ENCODE data around the gene NKRF.
A peak's percentile ranks its signal among the peaks of the same experiment; 100 is the strongest.

The NKRF gene

GRCh38 chrX:119574394-119575266 lies 31.6 kb downstream of the NKRF start, which contains the start of gene UBE2A:
TSS of gene UBE2A (plus strand) at chrX:119574563. CDS start at chrX:119574712, 149 bp downstream.
- Histone ChIP-seq H3K9me3 (replicated peaks in 1 of 2; ENCODE audit: control insufficient read depth in 2 of 2, insufficient read depth in 1 of 2, low read depth in 1 of 2, low read length in 2 of 2) (no peaks in the 10 kb centered on the region), H2BK5ac (ENCODE audit: low read length) (no peak within 1 kb of the TSS), H3K4me1 (ENCODE audit: control insufficient read depth in 2 of 2, insufficient read depth in 1 of 2, low read depth in 1 of 2, low read length in 2 of 2) (peaks cover 0 to 2% of the 10 kb centered on the region in 2 donors), H3K27me3 (ENCODE audit: control insufficient read depth in 3 of 3, insufficient read depth in 3 of 3, low read depth in 1 of 3, low read length in 3 of 3) (no peaks in the 10 kb centered on the region), H3K9ac (ENCODE audit: low read depth, low read length, poor library complexity) (peak within 1 kb of the TSS; percentile 84), H4K91ac (ENCODE audit: low read depth, low read length, poor library complexity) (no peak within 1 kb of the TSS), H3K23ac (ENCODE audit: low read depth, low read length, poor library complexity) (peak within 1 kb of the TSS; percentile 65), H2AK5ac (ENCODE audit: low read depth, low read length) (no peak within 1 kb of the TSS), H3K4ac (ENCODE audit: low read length) (no peak within 1 kb of the TSS), H3K4me3 (ENCODE audit: low read length in 2 of 2) (peak within 1 kb of the TSS; percentile 74 to 94), H3K4me2 (ENCODE audit: insufficient read depth, low read length, poor library complexity, severe bottlenecking) (peak within 1 kb of the TSS; percentile 54), H2AFZ (ENCODE audit: low read length) (peak within 1 kb of the TSS; percentile 88), H2BK15ac (ENCODE audit: low read length) (no peak within 1 kb of the TSS), H3K14ac (ENCODE audit: low read length) (peak within 1 kb of the TSS; percentile 38), H2BK12ac (ENCODE audit: low read length) (no peak within 1 kb of the TSS), H3K27ac (replicated peaks; ENCODE audit: low read length) (peak within 1 kb of the TSS; percentile 51), H3K36me3 (replicated peaks in 1 of 2; ENCODE audit: control insufficient read depth in 2 of 2, insufficient read depth in 2 of 2, low read length in 2 of 2) (peaks cover 0 to 22% of the 10 kb centered on the region in 2 donors), H3K79me1 (ENCODE audit: low read depth, low read length) (peaks cover 1% of the 10 kb centered on the region), H2BK120ac (ENCODE audit: low read depth, low read length) (no peak within 1 kb of the TSS), H3K18ac (ENCODE audit: low read length) (peak within 1 kb of the TSS; percentile 92), H4K8ac (ENCODE audit: low read depth, low read length) (no peak within 1 kb of the TSS)
- no CpG with 5 or more reads among the region's 86 CpGs for WGBS, 2 donors (ENCODE audit: extremely low coverage in 2 of 2, insufficient read length in 2 of 2, insufficient replicate concordance in 1 of 2)
- peak; percentile 88 for DNase-seq (ENCODE audit: low spot score)

- Histone ChIP-seq H2AK5ac (ENCODE audit: low read depth, low read length) (no peak overlapping the region), H3K9ac (ENCODE audit: low read depth, low read length, poor library complexity) (no peak overlapping the region), H3K23ac (ENCODE audit: low read depth, low read length, poor library complexity) (peak overlapping the region; percentile 65), H4K91ac (ENCODE audit: low read depth, low read length, poor library complexity) (no peak overlapping the region), H3K27ac (replicated peaks; ENCODE audit: low read length) (no peak overlapping the region), H2BK5ac (ENCODE audit: low read length) (no peak overlapping the region), H3K9me3 (replicated peaks in 1 of 2; ENCODE audit: control insufficient read depth in 2 of 2, insufficient read depth in 1 of 2, low read depth in 1 of 2, low read length in 2 of 2) (no peaks in the 10 kb centered on the region), H3K4me2 (ENCODE audit: insufficient read depth, low read length, poor library complexity, severe bottlenecking) (peak overlapping the region; percentile 49), H3K79me1 (ENCODE audit: low read depth, low read length) (peaks cover 1% of the 10 kb centered on the region), H2BK15ac (ENCODE audit: low read length) (no peak overlapping the region), H2AFZ (ENCODE audit: low read length) (peak overlapping the region; percentile 88), H3K4ac (ENCODE audit: low read length) (no peak overlapping the region), H3K27me3 (ENCODE audit: control insufficient read depth in 3 of 3, insufficient read depth in 3 of 3, low read depth in 1 of 3, low read length in 3 of 3) (no peaks in the 10 kb centered on the region), H3K4me3 (ENCODE audit: low read length in 2 of 2) (peak overlapping the region; percentile 74 to 78), H3K14ac (ENCODE audit: low read length) (no peak overlapping the region), H3K4me1 (ENCODE audit: control insufficient read depth in 2 of 2, insufficient read depth in 1 of 2, low read depth in 1 of 2, low read length in 2 of 2) (peaks cover 0 to 2% of the 10 kb centered on the region in 2 donors), H2BK120ac (ENCODE audit: low read depth, low read length) (no peak overlapping the region), H3K18ac (ENCODE audit: low read length) (no peak overlapping the region), H4K8ac (ENCODE audit: low read depth, low read length) (no peak overlapping the region), H2BK12ac (ENCODE audit: low read length) (no peak overlapping the region), H3K36me3 (replicated peaks in 1 of 2; ENCODE audit: control insufficient read depth in 2 of 2, insufficient read depth in 2 of 2, low read length in 2 of 2) (peaks cover 0 to 22% of the 10 kb centered on the region in 2 donors)
- no CpG with 5 or more reads among the region's 30 CpGs for WGBS, 2 donors (ENCODE audit: extremely low coverage in 2 of 2, insufficient read length in 2 of 2, insufficient replicate concordance in 1 of 2)
- no peak for DNase-seq (ENCODE audit: low spot score)
Measured at GRCh38 chrX:119573840-119574393, 32.3 kb downstream of the NKRF start.

- Histone ChIP-seq H3K9me3 (replicated peaks in 1 of 2; ENCODE audit: control insufficient read depth in 2 of 2, insufficient read depth in 1 of 2, low read depth in 1 of 2, low read length in 2 of 2) (no peaks in the 10 kb centered on the region), H3K27me3 (ENCODE audit: control insufficient read depth in 3 of 3, insufficient read depth in 3 of 3, low read depth in 1 of 3, low read length in 3 of 3) (no peaks in the 10 kb centered on the region), H2BK12ac (ENCODE audit: low read length) (no peak overlapping the region), H3K4me2 (ENCODE audit: insufficient read depth, low read length, poor library complexity, severe bottlenecking) (no peak overlapping the region), H3K9ac (ENCODE audit: low read depth, low read length, poor library complexity) (no peak overlapping the region), H3K36me3 (replicated peaks in 1 of 2; ENCODE audit: control insufficient read depth in 2 of 2, insufficient read depth in 2 of 2, low read length in 2 of 2) (peaks cover 0 to 18% of the 10 kb centered on the region in 2 donors), H2BK120ac (ENCODE audit: low read depth, low read length) (no peak overlapping the region), H2BK5ac (ENCODE audit: low read length) (no peak overlapping the region), H3K4ac (ENCODE audit: low read length) (no peak overlapping the region), H3K4me1 (ENCODE audit: control insufficient read depth in 2 of 2, insufficient read depth in 1 of 2, low read depth in 1 of 2, low read length in 2 of 2) (peaks cover 0 to 2% of the 10 kb centered on the region in 2 donors), H3K27ac (replicated peaks; ENCODE audit: low read length) (no peak overlapping the region), H3K14ac (ENCODE audit: low read length) (no peak overlapping the region), H3K23ac (ENCODE audit: low read depth, low read length, poor library complexity) (no peak overlapping the region), H3K4me3 (ENCODE audit: low read length in 2 of 2) (peak overlapping the region in 1 of 2 donors; percentile 74), H2BK15ac (ENCODE audit: low read length) (no peak overlapping the region), H2AFZ (ENCODE audit: low read length) (peak overlapping the region; percentile 88), H3K18ac (ENCODE audit: low read length) (no peak overlapping the region), H2AK5ac (ENCODE audit: low read depth, low read length) (no peak overlapping the region), H3K79me1 (ENCODE audit: low read depth, low read length) (peaks cover 1% of the 10 kb centered on the region), H4K91ac (ENCODE audit: low read depth, low read length, poor library complexity) (no peak overlapping the region), H4K8ac (ENCODE audit: low read depth, low read length) (no peak overlapping the region)
- DNase-seq (ENCODE audit: low spot score), result no peak
- WGBS, 2 donors (ENCODE audit: extremely low coverage in 2 of 2, insufficient read length in 2 of 2, insufficient replicate concordance in 1 of 2), result no CpG with 5 or more reads among the region's 3 CpGs
Measured at GRCh38 chrX:119573222-119573621, 33.0 kb downstream of the NKRF start.

GRCh38 chrX:119570351-119570835 lies 35.8 kb downstream of the NKRF start:
- H3K4ac ChIP-seq (ENCODE audit: low read length), result no peak overlapping the region
- H3K79me1 ChIP-seq (ENCODE audit: low read depth, low read length), result peaks cover 1% of the 10 kb centered on the region
- no peak for DNase-seq (ENCODE audit: low spot score)

More at GRCh38 chrX:119570351-119570835, 35.8 kb downstream of the NKRF start:
- Histone ChIP-seq H3K27me3 (ENCODE audit: control insufficient read depth in 3 of 3, insufficient read depth in 3 of 3, low read depth in 1 of 3, low read length in 3 of 3) (no peaks in the 10 kb centered on the region), H3K36me3 (replicated peaks in 1 of 2; ENCODE audit: control insufficient read depth in 2 of 2, insufficient read depth in 2 of 2, low read length in 2 of 2) (no peaks in the 10 kb centered on the region), H3K27ac (replicated peaks; ENCODE audit: low read length) (no peak overlapping the region), H2BK15ac (ENCODE audit: low read length) (no peak overlapping the region), H3K14ac (ENCODE audit: low read length) (no peak overlapping the region), H4K8ac (ENCODE audit: low read depth, low read length) (no peak overlapping the region), H4K91ac (ENCODE audit: low read depth, low read length, poor library complexity) (no peak overlapping the region), H2BK5ac (ENCODE audit: low read length) (no peak overlapping the region), H3K4me3 (ENCODE audit: low read length in 2 of 2) (no peak overlapping the region), H3K9ac (ENCODE audit: low read depth, low read length, poor library complexity) (no peak overlapping the region), H2BK12ac (ENCODE audit: low read length) (no peak overlapping the region), H3K23ac (ENCODE audit: low read depth, low read length, poor library complexity) (no peak overlapping the region), H3K4me1 (ENCODE audit: control insufficient read depth in 2 of 2, insufficient read depth in 1 of 2, low read depth in 1 of 2, low read length in 2 of 2) (no peaks in the 10 kb centered on the region), H3K9me3 (replicated peaks in 1 of 2; ENCODE audit: control insufficient read depth in 2 of 2, insufficient read depth in 1 of 2, low read depth in 1 of 2, low read length in 2 of 2) (no peaks in the 10 kb centered on the region), H2AK5ac (ENCODE audit: low read depth, low read length) (no peak overlapping the region), H3K18ac (ENCODE audit: low read length) (no peak overlapping the region), H2AFZ (ENCODE audit: low read length) (no peak overlapping the region), H3K4me2 (ENCODE audit: insufficient read depth, low read length, poor library complexity, severe bottlenecking) (no peak overlapping the region), H2BK120ac (ENCODE audit: low read depth, low read length) (no peak overlapping the region)
- WGBS, 2 donors (ENCODE audit: extremely low coverage in 2 of 2, insufficient read length in 2 of 2, insufficient replicate concordance in 1 of 2), result no CpG with 5 or more reads among the region's 6 CpGs

Data from neuronal stem cell (in vitro differentiated cells).